GM10266 (cell line): ENCODE measurements around the gene GUCY1A2.

Experiments used
- DNase-seq: peaks from one replicate; pipeline ENCODE4 v3.0.0; 2012; ENCODE audit errors: extremely low spot score
- TF ChIP-seq, protein P1 (sequence below): IDR thresholded peaks from 2 replicates; pipeline ENCODE4 v1.5.1; 2012; ENCODE audit warnings: mild to moderate bottlenecking, low read depth; ENCODE audit not compliant: control insufficient read depth, insufficient read depth; ENCODE audit errors: missing control alignments

GUCY1A2 gene

DNA sequence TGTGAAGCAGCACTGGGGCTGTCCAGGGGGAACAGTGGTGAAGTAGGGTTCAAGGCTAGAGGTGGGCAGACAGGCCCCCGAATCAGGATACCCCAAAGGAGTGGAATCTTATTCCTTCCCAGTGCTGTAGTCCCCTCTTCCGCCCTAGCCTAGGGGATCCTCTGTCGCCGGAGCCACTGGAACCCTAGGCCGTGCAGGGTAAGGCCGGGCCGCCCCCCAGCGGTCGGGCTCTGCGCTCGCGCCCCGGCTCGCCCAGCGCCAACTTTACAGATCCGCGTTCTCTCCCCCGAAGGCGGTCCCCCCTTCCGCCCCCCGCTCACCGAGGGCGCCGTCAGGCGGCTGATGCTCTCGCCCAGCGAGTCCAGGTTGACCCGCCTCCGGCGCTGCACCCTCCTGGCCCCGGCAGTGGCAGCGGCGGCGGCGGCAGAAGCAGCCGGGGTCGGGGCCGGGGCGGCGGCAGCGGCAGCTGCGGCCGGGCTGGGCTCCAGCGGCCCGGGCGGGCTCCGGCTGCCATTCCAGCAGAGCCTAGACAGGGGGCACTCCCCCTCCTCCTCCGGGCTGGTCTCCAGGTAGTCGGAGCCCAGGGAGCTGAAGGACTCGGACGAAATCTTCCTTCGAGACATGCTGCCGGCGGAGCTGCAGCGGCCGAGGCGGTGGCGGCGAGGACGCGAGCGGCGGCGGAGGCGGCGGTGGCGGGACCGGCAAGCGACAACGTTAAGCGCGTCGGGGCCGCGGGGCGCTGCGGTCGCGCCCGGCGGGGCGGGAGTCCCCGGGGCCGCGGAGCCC lies 650 bp downstream of the GUCY1A2 start:
- TF ChIP-seq, protein P1, sequence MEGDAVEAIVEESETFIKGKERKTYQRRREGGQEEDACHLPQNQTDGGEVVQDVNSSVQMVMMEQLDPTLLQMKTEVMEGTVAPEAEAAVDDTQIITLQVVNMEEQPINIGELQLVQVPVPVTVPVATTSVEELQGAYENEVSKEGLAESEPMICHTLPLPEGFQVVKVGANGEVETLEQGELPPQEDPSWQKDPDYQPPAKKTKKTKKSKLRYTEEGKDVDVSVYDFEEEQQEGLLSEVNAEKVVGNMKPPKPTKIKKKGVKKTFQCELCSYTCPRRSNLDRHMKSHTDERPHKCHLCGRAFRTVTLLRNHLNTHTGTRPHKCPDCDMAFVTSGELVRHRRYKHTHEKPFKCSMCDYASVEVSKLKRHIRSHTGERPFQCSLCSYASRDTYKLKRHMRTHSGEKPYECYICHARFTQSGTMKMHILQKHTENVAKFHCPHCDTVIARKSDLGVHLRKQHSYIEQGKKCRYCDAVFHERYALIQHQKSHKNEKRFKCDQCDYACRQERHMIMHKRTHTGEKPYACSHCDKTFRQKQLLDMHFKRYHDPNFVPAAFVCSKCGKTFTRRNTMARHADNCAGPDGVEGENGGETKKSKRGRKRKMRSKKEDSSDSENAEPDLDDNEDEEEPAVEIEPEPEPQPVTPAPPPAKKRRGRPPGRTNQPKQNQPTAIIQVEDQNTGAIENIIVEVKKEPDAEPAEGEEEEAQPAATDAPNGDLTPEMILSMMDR = peak; percentile 47
- peak; percentile 73 for DNase-seq

DNA sequence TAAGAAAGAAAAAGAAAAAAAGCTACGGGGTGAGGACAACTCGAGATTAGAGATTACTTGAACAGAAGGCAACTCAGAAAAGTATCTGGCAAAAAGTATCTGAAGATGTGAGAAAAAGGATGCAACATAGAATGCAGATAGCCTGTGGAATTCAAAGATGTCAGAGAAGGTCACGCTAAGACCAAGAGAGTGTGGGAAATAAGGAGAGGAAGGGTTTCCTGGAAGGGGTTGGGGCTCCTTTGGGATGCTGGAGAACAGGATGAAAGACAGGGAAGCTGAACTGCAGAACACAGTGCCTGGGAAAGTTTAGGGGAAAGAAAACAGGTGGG lies 1.2 kb downstream of the GUCY1A2 start:
- no peak for DNase-seq
- TF ChIP-seq, protein P1 = no peak

DNA sequence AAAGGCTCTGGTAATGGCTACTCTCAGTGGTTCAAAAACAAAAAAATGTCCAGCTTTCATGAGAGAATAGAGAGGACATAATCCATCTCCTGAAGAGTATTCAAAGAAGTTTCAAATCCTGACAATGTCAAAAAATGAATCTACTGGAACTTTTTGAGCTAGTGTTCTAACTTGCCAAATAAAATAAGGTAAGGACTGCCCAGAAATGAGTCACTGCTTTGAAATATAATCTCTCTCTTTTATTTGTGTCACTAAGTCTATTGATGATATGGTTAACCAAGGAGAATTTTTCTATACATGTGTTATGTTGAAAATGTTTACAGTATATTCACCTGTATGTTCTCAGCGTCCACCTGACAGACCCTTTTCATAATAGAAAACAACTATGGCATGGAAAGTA lies 3.4 kb downstream of the GUCY1A2 start:
- TF ChIP-seq, protein P1 = no peak
- no peak for DNase-seq

DNA sequence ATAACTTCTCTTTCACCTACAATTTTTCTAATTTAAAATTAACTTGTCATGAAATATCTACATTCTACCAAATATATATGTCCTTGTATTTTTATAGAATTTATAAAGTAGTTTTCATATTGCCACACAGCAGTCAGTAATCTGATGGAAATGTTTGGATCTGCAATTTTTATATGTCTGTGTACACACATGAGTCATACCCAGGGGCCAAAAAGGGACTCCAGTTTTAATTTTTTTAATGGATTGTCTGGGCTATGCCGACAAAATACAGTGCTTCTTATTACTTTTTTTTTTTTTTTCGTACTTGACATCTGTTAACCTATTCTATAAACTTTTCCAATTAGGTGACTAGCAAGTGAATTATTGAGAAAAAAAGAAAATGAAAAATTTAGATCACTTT lies 6.3 kb downstream of the GUCY1A2 start:
- TF ChIP-seq, protein P1 = no peak
- no peak for DNase-seq

DNA sequence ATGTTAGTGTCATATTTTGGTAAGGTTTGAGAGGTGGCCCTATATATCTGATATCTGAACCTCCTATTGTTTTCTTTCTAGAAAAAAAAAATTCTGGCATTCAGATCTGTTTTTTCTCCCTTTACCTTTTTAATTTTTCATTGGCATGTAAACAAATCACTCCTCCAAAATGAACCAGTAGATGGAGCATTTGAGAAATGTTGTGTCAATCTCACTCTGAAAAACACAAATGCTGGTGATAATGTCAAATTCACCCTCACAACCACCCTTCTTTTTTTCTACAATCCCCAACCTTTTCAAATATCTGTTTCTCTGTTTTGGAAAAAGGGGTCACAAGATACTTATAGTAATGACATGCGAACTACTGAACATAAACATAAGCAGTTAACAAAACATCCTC lies 9.1 kb downstream of the GUCY1A2 start:
- DNase-seq = no peak
- TF ChIP-seq, protein P1 = no peak

DNA sequence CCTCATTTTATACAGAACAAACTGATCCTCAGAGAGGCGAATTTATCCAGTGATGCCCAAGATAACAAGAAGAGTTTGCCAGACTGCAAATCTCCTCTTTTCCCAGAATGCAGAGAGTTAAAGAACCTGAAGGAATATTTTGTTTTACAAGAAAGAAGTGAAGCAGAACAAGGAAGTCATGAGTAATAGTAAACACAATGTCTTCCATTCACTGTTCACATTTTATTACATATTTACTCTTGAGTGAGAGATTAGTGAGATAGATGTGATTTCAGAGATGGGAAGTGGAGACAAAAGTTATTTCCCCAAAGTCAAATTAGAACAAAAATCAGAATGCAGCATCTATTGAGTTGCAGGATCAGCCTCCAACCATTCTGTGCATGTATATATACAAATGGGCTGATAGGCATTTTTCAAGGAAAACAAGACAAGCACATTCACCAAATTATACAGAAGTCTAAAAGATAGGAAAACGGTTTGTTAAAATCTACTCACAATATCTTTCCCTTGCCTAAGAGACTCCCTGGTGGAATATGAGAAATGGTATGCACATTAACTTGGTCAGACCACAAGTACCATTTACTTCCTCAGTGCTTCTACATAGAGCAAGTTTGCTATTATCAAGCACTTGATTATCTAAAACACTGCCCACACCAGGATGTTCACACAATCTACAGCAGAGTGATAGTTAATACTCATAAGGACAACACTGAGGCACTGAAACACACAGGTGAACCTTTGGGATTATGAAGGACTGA lies 12.0 kb downstream of the GUCY1A2 start:
- DNase-seq = no peak
- TF ChIP-seq, protein P1 = no peak

DNA sequence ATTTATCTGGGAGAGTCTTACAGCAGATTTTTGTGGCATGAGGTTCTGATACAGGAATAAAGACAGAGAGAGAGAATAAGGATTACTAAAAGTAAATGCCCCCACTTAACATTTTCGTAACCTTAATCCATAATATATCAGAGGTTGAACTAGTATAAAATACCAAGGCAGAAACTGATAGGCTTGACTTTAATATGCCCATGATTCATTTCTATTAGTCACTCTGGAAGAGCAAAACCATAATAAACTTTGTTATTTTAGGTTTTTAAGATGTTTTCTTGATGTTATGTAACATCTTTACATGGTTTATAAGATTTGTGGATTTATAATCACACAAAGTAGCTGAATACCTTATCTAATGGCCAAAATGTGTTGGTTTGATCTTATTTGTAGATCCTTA lies 19.1 kb downstream of the GUCY1A2 start:
- TF ChIP-seq, protein P1 = no peak
- no peak for DNase-seq
